ENCODE results near the gene SELENOF. TPM values are rescaled to one million over a fixed set of nuclear protein-coding genes. Genes with fewer than 3 reads are reported as not detected.

Gene SELENOF
- total RNA-seq, 4 donors from 2014 or later: 84.0 to 216 (median 112) TPM

GRCh38 chr1:86906419-86906818 lies 7.5 kb downstream of the SELENOF start:
- TF ChIP-seq CTCF (IDR thresholded peaks at IDR 0.05; ENCODE audit: low read depth): no peak

- no peak for TF ChIP-seq CTCF (IDR thresholded peaks at IDR 0.05; ENCODE audit: low read depth)
Measured at GRCh38 chr1:86905875-86906274, 8.1 kb downstream of the SELENOF start.

GRCh38 chr1:86888327-86888726 lies 25.6 kb downstream of the SELENOF start:
- no peak for TF ChIP-seq CTCF (IDR thresholded peaks at IDR 0.05; ENCODE audit: low read depth)

- TF ChIP-seq CTCF (IDR thresholded peaks at IDR 0.05; ENCODE audit: low read depth): no peak
Measured at GRCh38 chr1:86887479-86888162, 26.3 kb downstream of the SELENOF start.

GRCh38 chr1:86875722-86876121 lies 38.2 kb downstream of the SELENOF start:
- no peak for TF ChIP-seq CTCF (IDR thresholded peaks at IDR 0.05; ENCODE audit: low read depth)

- no peak for TF ChIP-seq CTCF (IDR thresholded peaks at IDR 0.05; ENCODE audit: low read depth)
Measured at GRCh38 chr1:86872086-86872485, 41.8 kb downstream of the SELENOF start.

GRCh38 chr1:86871001-86871400 lies 42.9 kb downstream of the SELENOF start:
- no peak for TF ChIP-seq CTCF (IDR thresholded peaks at IDR 0.05; ENCODE audit: low read depth)

All from subcutaneous adipose tissue (tissue), 4 donors.